ENCODE data around the gene STK38.
"Not testable (repeated sequence)": the region's sequence is repeated elsewhere in the genome, so short reads cannot be mapped to it uniquely, and the experiment has no call there.

STK38 gene

GRCh38 chr6:36484736-36485135, 62.5 kb downstream of the STK38 start:
- DNase-seq (ENCODE audit: low spot score): no peak

GRCh38 chr6:36483326-36483725, 64.0 kb downstream of the STK38 start:
- DNase-seq (ENCODE audit: low spot score): not testable (repeated sequence)

- DNase-seq (ENCODE audit: low spot score): no peak
Observed at GRCh38 chr6:36479256-36479655, 68.0 kb downstream of the STK38 start.

GRCh38 chr6:36478051-36478526, 69.2 kb downstream of the STK38 start:
- no peak for DNase-seq (ENCODE audit: low spot score)

- no peak for DNase-seq (ENCODE audit: low spot score)
Observed at GRCh38 chr6:36469946-36470345, 77.3 kb downstream of the STK38 start.

- no peak for DNase-seq (ENCODE audit: low spot score)
Observed at GRCh38 chr6:36469148-36469661, 78.1 kb downstream of the STK38 start.

GRCh38 chr6:36467625-36468024, 79.7 kb downstream of the STK38 start:
- DNase-seq (ENCODE audit: low spot score): no peak

GRCh38 chr6:36464233-36464632, 83.0 kb downstream of the STK38 start:
- no peak for DNase-seq (ENCODE audit: low spot score)

- peak; percentile 46 for DNase-seq (ENCODE audit: low spot score)
Observed at GRCh38 chr6:36463676-36464075, 83.6 kb downstream of the STK38 start.

GRCh38 chr6:36461646-36462045, 85.6 kb downstream of the STK38 start:
- DNase-seq (ENCODE audit: low spot score): no peak

GRCh38 chr6:36460916-36461315, 86.4 kb downstream of the STK38 start:
- DNase-seq (ENCODE audit: low spot score): no peak

- DNase-seq (ENCODE audit: low spot score): no peak
Observed at GRCh38 chr6:36459501-36459900, 87.8 kb downstream of the STK38 start.

- no peak for DNase-seq (ENCODE audit: low spot score)
Observed at GRCh38 chr6:36455486-36456027, 91.7 kb downstream of the STK38 start.

- DNase-seq (ENCODE audit: low spot score): not testable (repeated sequence)
Observed at GRCh38 chr6:36452897-36453296, 94.4 kb downstream of the STK38 start.

GRCh38 chr6:36449173-36449572, 98.1 kb downstream of the STK38 start:
- not testable (repeated sequence) for DNase-seq (ENCODE audit: low spot score)

GRCh38 chr6:36445621-36446020, 101.7 kb downstream of the STK38 start:
- DNase-seq (ENCODE audit: low spot score): no peak

- DNase-seq (ENCODE audit: low spot score): peak; percentile 59
Observed at GRCh38 chr6:36444470-36444869, 102.8 kb downstream of the STK38 start.

Data from hepatic stellate cell (primary cell).